Astrocyte (in vitro differentiated cells and primary cell): ENCODE measurements around the gene LUZP2. TPM values are rescaled to one million over a fixed set of nuclear protein-coding genes. Genes with fewer than 3 reads are reported as not detected.

Source experiments
- DNase-seq: peaks from one replicate; pipeline ENCODE4 v3.0.0-alpha.2; 2010; ENCODE audit warnings: low read depth
- FAIRE-seq: peaks from 2 replicates; lab custom pipeline; 2011; peaks lifted over from hg19 to GRCh38; lab: Jason Lieb, UNC
- H2AFZ ChIP-seq: 2 replicates; pipeline ENCODE4 v1.6.0; 2012; ENCODE audit warnings: low read depth, low read length, inconsistent platforms
- H3K27ac ChIP-seq: 2 replicates; pipeline ENCODE4 v1.5.1; 2011; ENCODE audit warnings: low read depth, low read length, inconsistent platforms
- H3K27me3 ChIP-seq: 2 replicates; pipeline ENCODE4 v1.6.0; 2011; ENCODE audit warnings: low read length, inconsistent platforms; ENCODE audit not compliant: insufficient read depth
- H3K36me3 ChIP-seq: 2 replicates; pipeline ENCODE4 v1.5.1; 2011; ENCODE audit warnings: low read length, inconsistent platforms; ENCODE audit not compliant: insufficient read depth
- H3K4me1 ChIP-seq: 2 replicates; pipeline ENCODE4 v1.5.1; 2011; ENCODE audit warnings: low read length, inconsistent platforms; ENCODE audit not compliant: insufficient read depth
- H3K4me2 ChIP-seq: 2 replicates; pipeline ENCODE4 v1.6.0; 2012; ENCODE audit warnings: low read length, inconsistent platforms
- H3K4me3 ChIP-seq: 2 replicates; pipeline ENCODE4 v1.5.1; 2011; ENCODE audit warnings: low read depth, mild to moderate bottlenecking, low read length, inconsistent platforms; ENCODE audit not compliant: insufficient read depth
- H3K79me2 ChIP-seq: 2 replicates; pipeline ENCODE4 v1.6.0; 2012; ENCODE audit warnings: mild to moderate bottlenecking, low read length, inconsistent platforms; ENCODE audit not compliant: insufficient read depth
- H3K9ac ChIP-seq: 2 replicates; pipeline ENCODE4 v1.6.0; 2012; ENCODE audit warnings: mild to moderate bottlenecking, low read length, inconsistent platforms
- H3K9me3 ChIP-seq: 2 replicates; pipeline ENCODE4 v1.5.1; 2012; ENCODE audit warnings: low read depth, mild to moderate bottlenecking, low read length, inconsistent platforms; ENCODE audit not compliant: insufficient read depth
- H4K20me1 ChIP-seq: 2 replicates; pipeline ENCODE4 v1.6.0; 2012; ENCODE audit warnings: low read length, inconsistent platforms; ENCODE audit not compliant: insufficient read depth
- H3K27ac Mint-ChIP-seq: one replicate; pipeline ENCODE4 v1.8.0; 2021; ENCODE audit warnings: mild to moderate bottlenecking, mixed read lengths; ENCODE audit not compliant: unreplicated experiment
- H3K27me3 Mint-ChIP-seq: one replicate; pipeline ENCODE4 v1.8.0; 2021; ENCODE audit warnings: low read depth, mixed read lengths; ENCODE audit not compliant: unreplicated experiment
- H3K36me3 Mint-ChIP-seq: one replicate; pipeline ENCODE4 v1.8.0; 2021; ENCODE audit warnings: low read depth, mixed read lengths; ENCODE audit not compliant: unreplicated experiment
- H3K4me1 Mint-ChIP-seq: one replicate; pipeline ENCODE4 v1.8.0; 2021; ENCODE audit warnings: low read depth, mixed read lengths; ENCODE audit not compliant: unreplicated experiment
- H3K4me3 Mint-ChIP-seq: one replicate; pipeline ENCODE4 v1.8.0; 2021; ENCODE audit warnings: mild to moderate bottlenecking, moderate library complexity, mixed read lengths; ENCODE audit not compliant: unreplicated experiment
- H3K9me3 Mint-ChIP-seq: one replicate; pipeline ENCODE4 v1.8.0; 2021; ENCODE audit warnings: mild to moderate bottlenecking, mixed read lengths; ENCODE audit not compliant: unreplicated experiment
- EZH2 ChIP-seq: IDR thresholded peaks from 2 replicates; pipeline ENCODE4 v1.6.1; 2012; ENCODE audit warnings: mild to moderate bottlenecking, low read length, inconsistent platforms; ENCODE audit not compliant: insufficient read depth
- total RNA-seq: library from RNA; stranded (reverse); gene quantifications from 2 replicates; pipeline ENCODE4 v1.2.1, GENCODE V29; 2021
- TF ChIP-seq, protein P1 (sequence below): IDR thresholded peaks from 2 replicates; pipeline ENCODE4 v1.5.1; 2011; ENCODE audit warnings: low read depth, mild to moderate bottlenecking, inconsistent platforms, low read length, moderate library complexity; ENCODE audit not compliant: insufficient read depth

LUZP2 gene
- total RNA-seq, 1 donor from 2014 or later, result 2.3 TPM

DNA sequence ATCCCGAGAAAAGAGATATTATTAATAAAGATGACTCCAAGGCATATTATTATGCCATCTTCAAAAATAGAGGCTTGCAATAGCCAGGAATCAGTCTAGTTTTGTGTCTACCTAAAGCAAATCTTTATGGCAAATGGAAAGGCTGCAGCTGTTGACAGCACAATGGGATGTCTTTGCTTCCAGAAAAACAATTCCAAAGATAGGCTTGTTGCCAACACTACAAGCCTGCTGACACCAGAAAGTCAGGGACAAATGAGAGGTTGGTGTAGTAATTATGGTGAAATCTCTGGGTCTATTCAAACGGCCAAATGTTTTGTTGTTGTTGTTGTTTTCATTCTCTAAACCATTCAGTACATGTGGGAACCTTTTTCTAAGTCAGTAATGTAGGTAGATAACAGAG, 101.8 kb downstream of the LUZP2 start:
- no peak for TF ChIP-seq EZH2
- TF ChIP-seq, protein P1, sequence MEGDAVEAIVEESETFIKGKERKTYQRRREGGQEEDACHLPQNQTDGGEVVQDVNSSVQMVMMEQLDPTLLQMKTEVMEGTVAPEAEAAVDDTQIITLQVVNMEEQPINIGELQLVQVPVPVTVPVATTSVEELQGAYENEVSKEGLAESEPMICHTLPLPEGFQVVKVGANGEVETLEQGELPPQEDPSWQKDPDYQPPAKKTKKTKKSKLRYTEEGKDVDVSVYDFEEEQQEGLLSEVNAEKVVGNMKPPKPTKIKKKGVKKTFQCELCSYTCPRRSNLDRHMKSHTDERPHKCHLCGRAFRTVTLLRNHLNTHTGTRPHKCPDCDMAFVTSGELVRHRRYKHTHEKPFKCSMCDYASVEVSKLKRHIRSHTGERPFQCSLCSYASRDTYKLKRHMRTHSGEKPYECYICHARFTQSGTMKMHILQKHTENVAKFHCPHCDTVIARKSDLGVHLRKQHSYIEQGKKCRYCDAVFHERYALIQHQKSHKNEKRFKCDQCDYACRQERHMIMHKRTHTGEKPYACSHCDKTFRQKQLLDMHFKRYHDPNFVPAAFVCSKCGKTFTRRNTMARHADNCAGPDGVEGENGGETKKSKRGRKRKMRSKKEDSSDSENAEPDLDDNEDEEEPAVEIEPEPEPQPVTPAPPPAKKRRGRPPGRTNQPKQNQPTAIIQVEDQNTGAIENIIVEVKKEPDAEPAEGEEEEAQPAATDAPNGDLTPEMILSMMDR, result no peak
- Histone ChIP-seq H3K4me2 (no peak overlapping the region), H2AFZ (no peak overlapping the region), H4K20me1 (no peaks in the 10 kb centered on the region), H3K4me1 (no peaks in the 10 kb centered on the region), H3K4me3 (no peak overlapping the region), H3K27me3 (no peaks in the 10 kb centered on the region), H3K9me3 (no peaks in the 10 kb centered on the region), H3K9ac (no peak overlapping the region), H3K36me3 (no peaks in the 10 kb centered on the region), H3K27ac (no peak overlapping the region), H3K79me2 (no peaks in the 10 kb centered on the region)
- Mint-ChIP-seq H3K27ac (no peak overlapping the region), H3K9me3 (no peaks in the 10 kb centered on the region), H3K4me3 (no peak overlapping the region), H3K4me1 (no peaks in the 10 kb centered on the region), H3K27me3 (no peaks in the 10 kb centered on the region), H3K36me3 (no peaks in the 10 kb centered on the region)
- FAIRE-seq (no peak), DNase-seq (no peak)

DNA sequence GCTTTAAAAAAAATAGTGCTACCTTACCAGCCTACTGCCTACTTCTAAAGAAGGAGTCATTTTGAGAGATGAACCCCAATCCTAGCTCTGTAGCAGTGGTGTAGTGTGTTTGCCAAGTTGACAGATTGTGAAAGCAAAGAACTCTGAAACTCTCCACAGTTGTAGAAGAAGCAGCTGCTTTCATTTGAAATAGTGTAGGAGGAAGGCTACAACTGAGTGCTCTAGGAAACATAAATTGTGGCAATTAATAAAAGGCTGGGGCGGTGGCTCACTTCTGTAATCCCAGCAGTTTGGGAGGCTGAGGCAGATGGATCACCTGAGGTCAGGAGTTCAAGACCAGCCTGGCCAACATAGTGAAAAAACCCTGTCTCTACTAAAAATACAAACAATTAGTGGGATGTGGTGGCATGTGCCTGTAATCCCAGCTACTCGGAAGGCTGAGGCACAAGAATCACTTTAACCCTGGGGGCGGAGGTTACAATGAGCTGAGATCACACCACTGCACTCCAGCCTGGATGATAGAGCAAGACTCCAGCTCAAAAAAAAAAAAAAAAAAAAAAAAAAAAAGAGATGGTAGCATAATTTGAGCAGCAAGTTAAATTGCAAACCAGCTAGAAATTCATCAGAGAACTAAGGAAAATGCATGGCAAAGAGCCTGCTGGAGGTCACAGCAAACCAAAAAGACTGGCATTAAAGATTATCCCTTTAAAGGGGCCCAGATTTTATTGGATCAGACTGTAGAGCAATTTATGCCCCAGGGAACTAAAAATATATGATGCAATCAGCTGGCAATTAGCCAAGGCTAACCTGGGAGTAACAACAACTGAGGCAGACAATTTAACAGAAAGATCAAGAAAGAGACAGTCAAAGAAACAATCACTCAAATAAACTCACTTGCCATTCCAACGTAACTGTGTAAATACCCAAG, 112.6 kb downstream of the LUZP2 start:
- no peak overlapping the region for H3K27ac ChIP-seq
- H3K36me3 Mint-ChIP-seq, result no peaks in the 10 kb centered on the region
- no peak overlapping the region for H3K4me3 Mint-ChIP-seq
- H3K79me2 ChIP-seq, result no peaks in the 10 kb centered on the region
- no peak overlapping the region for H3K4me3 ChIP-seq
- H3K9me3 Mint-ChIP-seq, result no peaks in the 10 kb centered on the region
- FAIRE-seq, result no peak
- H3K27me3 ChIP-seq, result no peaks in the 10 kb centered on the region
- TF ChIP-seq EZH2, result no peak
- TF ChIP-seq, protein P1, result no peak
- H3K27ac Mint-ChIP-seq, result no peak overlapping the region
- no peaks in the 10 kb centered on the region for H3K4me1 ChIP-seq
- H3K9ac ChIP-seq, result no peak overlapping the region
- no peak for DNase-seq
- no peaks in the 10 kb centered on the region for H3K27me3 Mint-ChIP-seq
- no peaks in the 10 kb centered on the region for H3K4me1 Mint-ChIP-seq
- H3K4me2 ChIP-seq, result no peak overlapping the region
- no peaks in the 10 kb centered on the region for H3K9me3 ChIP-seq
- H3K36me3 ChIP-seq, result no peaks in the 10 kb centered on the region
- H2AFZ ChIP-seq, result no peak overlapping the region
- no peaks in the 10 kb centered on the region for H4K20me1 ChIP-seq
